NCI-H345 treated with DMSO at 0.1 percent for 48 hours (cell line): Measurements from ENCODE around the gene CRHR2.
"Not testable (repeated sequence)": the region's sequence is repeated elsewhere in the genome, so short reads cannot be mapped to it uniquely, and the experiment has no call there.

Experiments
- DNase-seq: peaks from one replicate; lab custom pipeline; 2025; ENCODE audit not compliant: unreplicated experiment; lab: John Stamatoyannopoulos, UW

Gene CRHR2

GRCh38 chr7:30656006-30656957 is 26.0 kb downstream of the CRHR2 start:
- DNase-seq: no peak

- no peak for DNase-seq
Observed at GRCh38 chr7:30655096-30655970, 26.9 kb downstream of the CRHR2 start.

GRCh38 chr7:30654296-30655090 is 27.8 kb downstream of the CRHR2 start:
- DNase-seq: no peak

- DNase-seq: no peak
Observed at GRCh38 chr7:30652698-30653641, 29.3 kb downstream of the CRHR2 start.

- DNase-seq: no peak
Observed at GRCh38 chr7:30652132-30652531, 30.1 kb downstream of the CRHR2 start.

GRCh38 chr7:30650421-30650808 is 31.8 kb downstream of the CRHR2 start:
- no peak for DNase-seq

GRCh38 chr7:30649717-30650420 is 32.4 kb downstream of the CRHR2 start:
- DNase-seq: no peak

DNA sequence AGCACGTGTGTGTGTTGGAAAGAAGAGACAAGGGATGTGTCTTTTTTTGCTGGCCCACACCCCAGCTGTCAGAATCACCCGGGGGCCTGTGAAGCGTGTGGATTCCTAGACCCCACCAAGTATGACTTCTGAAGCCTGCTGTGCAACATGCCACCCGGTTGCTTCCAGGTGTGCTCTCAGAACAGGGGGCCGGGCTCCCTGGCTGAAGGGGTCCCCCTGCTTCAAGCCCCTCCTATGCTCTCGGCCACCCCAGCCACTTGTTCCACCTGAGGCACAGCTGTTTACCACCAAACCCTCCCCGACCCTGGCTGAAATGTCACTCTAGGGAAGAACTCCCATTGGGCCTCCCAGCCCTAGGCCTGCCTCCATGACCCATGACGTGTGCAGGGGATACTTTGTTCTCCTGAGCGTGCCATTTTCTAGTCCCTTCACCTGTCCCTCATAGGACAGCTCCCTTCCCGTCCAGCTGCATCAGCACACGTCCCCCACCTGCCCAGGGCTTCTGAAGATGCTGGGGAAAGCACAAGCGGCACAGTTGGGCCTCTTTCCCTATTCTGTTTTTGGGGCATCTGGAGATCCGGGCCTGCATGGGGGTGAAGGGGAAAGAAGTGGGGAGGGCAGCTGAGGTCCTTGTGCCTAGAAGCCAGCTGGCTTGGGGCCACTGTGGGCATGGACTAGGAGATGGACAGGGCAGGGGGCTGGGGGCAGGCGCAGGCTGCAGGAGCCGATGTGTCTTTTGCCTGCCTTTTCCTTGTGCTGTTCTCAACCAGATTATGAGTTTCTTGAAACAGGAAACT is 33.3 kb downstream of the CRHR2 start:
- DNase-seq: no peak

DNA sequence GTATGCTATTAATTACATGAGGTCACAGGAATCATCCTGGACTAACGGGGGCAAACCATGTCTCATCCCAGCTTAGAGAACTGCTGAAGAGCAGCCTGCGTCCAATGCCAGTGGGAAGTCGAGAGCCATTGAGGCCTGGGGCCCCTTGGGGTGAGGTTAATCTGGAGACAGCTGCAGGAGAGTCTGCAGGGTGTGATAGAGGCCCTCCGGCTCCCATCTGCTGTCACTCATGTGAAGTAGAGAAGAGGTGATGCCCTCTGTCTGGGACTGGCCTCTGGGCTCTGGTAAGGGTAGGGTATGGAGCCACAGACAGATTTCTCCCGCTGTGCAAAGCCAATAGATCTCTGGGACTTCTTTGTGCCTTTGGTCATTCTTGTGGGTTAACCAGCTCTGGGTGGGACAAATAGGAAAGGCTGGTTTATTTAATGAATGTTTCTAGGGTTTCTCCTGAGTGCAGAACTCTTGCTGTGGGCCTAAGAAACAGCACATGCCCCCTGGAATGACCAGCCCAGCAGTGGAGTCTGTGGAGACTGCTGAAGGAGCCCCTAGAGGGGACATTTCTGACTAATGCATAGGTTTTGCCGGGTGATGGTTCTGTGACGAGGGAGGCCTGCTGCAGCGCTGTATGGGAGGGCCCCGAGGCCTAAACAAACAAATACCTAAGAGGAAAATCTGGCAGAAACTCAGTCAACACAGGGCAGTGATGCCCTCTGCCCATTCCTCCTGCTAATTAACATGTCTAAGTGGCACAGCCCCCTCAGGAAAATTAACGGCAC is 34.5 kb downstream of the CRHR2 start:
- no peak for DNase-seq

- no peak for DNase-seq
Observed at GRCh38 chr7:30646154-30646553, 36.1 kb downstream of the CRHR2 start.

DNA sequence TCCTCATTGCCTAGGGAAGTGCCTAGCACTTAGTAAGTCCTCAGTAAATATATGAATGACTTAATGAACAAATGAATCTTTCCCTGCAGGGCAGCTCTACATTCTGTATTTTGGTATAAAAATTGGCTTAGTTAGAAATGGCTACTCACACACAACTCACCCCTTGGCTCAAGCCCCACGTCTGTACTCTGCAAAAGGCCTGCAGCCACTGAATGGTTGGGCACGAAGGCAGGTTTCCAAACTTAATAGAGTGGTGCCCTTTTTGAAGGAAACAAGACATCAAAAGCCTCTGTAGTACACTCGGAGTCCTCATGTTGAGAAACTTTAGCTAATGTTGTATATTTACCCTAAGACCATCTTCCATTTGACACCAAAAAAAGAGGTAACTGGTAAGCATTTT is 36.6 kb downstream of the CRHR2 start:
- no peak for DNase-seq

- DNase-seq: no peak
Observed at GRCh38 chr7:30644286-30644955, 37.8 kb downstream of the CRHR2 start.

- DNase-seq: no peak
Observed at GRCh38 chr7:30642789-30643188, 39.5 kb downstream of the CRHR2 start.

- not testable (repeated sequence) for DNase-seq
Observed at GRCh38 chr7:30642322-30642721, 39.9 kb downstream of the CRHR2 start.

DNA sequence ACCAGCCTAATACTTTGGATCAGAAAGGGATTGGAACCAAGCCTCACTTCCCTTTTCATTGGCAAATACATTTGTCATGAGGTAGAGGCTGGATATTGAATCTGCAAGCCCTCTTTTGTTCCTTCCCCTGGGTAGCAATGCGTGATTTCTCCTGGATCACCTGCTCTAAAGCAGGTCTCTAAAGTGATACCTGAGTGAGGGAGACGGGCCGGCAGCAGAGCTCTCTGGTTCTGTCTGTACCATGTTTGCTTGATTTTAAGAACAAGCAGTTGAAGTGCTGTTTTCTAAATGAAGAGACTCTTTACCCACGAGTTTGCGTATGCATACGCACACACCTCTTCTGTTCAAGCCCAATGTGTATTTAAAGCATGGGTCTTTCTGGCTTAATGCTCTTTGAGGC is 46.5 kb downstream of the CRHR2 start:
- DNase-seq: peak; percentile 40

- no peak for DNase-seq
Observed at GRCh38 chr7:30634634-30635201, 47.5 kb downstream of the CRHR2 start.

- DNase-seq: no peak
Observed at GRCh38 chr7:30634193-30634626, 48.0 kb downstream of the CRHR2 start.
